T follicular helper cell (primary cell): ENCODE data around the gene OR4D6.
"Not testable (repeated sequence)": the region's sequence is repeated elsewhere in the genome, so short reads cannot be mapped to it uniquely, and the experiment has no call there.

Experiments
- DNase-seq: peaks from one replicate; pipeline ENCODE4 v3.0.0-alpha.2; 2020; ENCODE audit warnings: low read depth
- total RNA-seq, 2 experiments: gene quantifications; one replicate each; lab custom pipeline; 2026; lab: John Stamatoyannopoulos, UW

Gene OR4D6
- 0 reads per million in 2 experiments for total RNA-seq

DNA sequence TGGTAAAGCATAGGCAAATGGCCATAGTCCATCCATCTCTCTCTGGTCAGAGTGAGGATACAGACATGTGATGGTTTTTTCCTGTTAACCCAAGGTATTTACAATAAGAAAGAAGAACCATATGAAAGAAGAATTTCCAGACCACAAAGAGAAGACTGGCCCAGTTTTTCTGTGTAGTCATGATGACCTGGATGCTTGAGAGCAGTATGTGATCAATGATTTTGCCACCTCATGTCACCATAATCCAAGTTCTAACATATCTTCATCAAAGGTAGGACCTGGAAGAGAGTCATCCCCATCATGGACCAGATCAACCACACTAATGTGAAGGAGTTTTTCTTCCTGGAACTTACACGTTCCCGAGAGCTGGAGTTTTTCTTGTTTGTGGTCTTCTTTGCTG, at the start of gene OR4D6:
TSS of gene OR4D6 (plus strand) at position 301 of the 400 bp plus-strand sequence. CDS start at position 301, 0 bp downstream.
- DNase-seq: no peak

GRCh38 chr11:59413646-59414045, 43.1 kb upstream of the OR4D6 start:
- DNase-seq: no peak

DNA sequence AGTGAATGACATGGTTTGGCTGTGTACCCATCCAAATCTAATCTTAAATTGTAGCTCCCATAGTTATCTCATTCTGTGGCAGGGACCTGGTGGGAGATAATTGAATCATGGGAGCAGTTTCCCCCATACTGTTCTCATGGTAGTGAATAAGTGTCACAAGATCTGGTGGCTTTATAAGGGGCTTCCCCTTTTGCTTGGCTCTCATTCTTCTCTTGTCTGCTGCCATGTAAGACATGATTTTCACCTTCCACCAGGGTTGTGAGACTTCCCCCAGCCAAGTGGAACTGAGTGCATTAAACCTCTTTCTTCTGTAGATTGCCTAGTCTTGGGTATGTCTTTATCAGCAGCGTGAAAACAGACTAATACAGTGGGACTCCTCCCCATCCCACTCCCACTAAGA, 41.6 kb upstream of the OR4D6 start:
- DNase-seq: no peak

- DNase-seq: no peak
These were observed 40.1 kb upstream of the OR4D6 start for GRCh38 chr11:59416613-59417012.

- DNase-seq: no peak
These were observed 39.7 kb upstream of the OR4D6 start for GRCh38 chr11:59417023-59417422.

GRCh38 chr11:59418156-59418555, 38.6 kb upstream of the OR4D6 start:
- DNase-seq: no peak

DNA sequence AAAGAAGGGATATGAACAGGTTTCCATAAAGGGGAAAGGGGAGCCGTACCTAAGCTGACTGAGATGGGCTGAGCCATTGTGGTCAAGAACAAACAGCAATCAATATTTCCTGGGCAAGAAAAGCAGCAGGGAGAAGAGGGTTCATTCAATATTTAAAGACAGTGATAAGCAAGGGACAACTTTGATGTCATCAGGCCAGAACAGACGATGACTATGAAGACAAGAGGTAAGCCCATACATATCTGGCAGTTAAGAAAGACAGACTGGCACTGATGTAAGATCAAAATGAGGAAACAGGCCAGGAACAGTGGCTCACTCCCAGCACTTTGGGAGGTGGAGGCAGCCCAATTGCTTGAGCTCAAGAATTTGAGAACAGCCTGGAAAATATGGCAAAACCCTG, 32.9 kb upstream of the OR4D6 start:
- no peak for DNase-seq

DNA sequence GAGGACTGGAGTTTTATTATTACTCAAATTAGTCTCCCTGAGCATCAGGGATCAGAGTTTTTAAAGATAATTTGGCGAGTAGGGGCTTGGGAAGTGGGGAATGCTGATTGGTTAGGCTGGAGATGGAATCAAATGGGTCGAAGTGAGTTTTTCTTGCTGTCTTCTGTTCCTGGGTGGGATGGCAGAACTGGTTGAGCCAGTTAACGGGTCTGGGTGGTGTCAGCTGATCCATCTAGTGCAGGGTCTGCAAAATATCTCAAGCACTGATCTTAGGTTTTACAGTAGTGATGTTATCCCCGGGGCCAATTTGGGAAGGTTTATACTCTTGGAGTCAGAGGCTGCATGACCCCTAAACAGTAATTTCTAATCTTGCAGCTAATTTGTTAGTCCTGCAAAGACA, 31.6 kb upstream of the OR4D6 start:
- DNase-seq: no peak

GRCh38 chr11:59426361-59427067, 30.2 kb upstream of the OR4D6 start, which contains the start of gene OR5A2:
Gene OR5A2, minus strand, starts transcription at chr11:59426413. Its CDS starts 3,460 bp downstream, at chr11:59422953.
- no peak for DNase-seq

DNA sequence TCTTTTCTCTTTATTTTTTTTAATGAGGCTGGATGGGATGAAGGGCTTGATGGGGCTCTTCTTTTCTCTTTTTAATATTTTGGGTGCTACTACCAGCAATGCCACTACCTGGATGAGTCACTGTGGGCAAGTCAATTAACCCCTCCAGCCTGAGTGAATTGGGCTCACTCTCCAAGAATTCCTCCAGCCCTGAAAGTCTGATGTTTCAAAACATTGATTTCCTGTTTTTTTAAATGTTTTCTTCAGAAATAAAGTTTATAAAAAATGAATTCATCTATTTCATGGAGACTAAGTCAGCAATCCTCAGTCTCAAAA, 29.7 kb upstream of the OR4D6 start:
- no peak for DNase-seq

GRCh38 chr11:59429924-59430516, 26.7 kb upstream of the OR4D6 start:
- peak; percentile 9 for DNase-seq

GRCh38 chr11:59436169-59436568, 20.6 kb upstream of the OR4D6 start, which contains the start of gene OR5A1:
Gene OR5A1, plus strand, starts transcription at chr11:59436469. Its CDS starts 6,700 bp downstream, at chr11:59443169.
- DNase-seq: no peak

GRCh38 chr11:59437770-59438169, 19.0 kb upstream of the OR4D6 start:
- DNase-seq: no peak

DNA sequence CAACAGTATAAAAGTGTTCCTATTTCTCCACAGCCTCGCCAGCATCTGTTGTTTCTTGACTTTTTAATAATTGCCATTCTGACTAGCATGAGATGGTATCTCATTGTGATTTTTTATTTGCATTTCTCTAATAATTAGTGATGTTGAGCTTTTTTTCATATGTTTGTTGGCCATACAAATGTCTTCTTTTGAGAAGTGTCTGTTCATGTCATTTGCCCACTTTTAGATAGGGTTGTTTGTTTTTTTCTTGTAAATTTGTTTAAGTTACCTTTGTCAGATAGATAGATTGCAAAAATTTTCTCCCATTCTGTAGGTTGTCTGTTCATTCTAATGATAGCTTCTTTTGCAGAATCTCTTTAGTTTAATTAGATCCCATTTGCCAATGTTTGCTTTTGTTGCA, 11.1 kb upstream of the OR4D6 start:
- not testable (repeated sequence) for DNase-seq

- no peak for DNase-seq
These were observed 8.3 kb upstream of the OR4D6 start for GRCh38 chr11:59448484-59448883.

- DNase-seq: no peak
These were observed 3.2 kb downstream of the OR4D6 start for GRCh38 chr11:59459916-59460315.

- no peak for DNase-seq
These were observed 6.5 kb downstream of the OR4D6 start for GRCh38 chr11:59463190-59463641.

DNA sequence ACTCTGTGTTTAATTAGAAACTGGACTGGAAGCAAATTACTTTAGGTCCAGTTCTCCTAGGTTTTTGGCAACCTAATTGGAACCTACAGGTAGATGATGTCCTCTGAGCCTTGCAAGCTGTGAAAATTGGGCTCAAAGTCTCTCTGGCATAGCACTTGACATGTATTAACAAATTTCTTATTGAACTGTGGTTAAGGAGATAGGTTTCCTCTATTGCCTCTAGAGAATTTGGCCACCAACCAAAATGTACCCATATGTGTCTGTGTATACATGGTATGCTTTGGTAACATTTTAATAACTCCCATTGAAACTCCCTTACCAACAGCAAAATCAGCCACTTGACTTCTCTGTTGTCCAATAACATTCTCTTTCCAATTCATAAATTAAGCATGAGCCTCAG, 16.3 kb downstream of the OR4D6 start, which contains the start of gene OR4D10:
TSS of gene OR4D10 (plus strand) at position 301 of the 400 bp plus-strand sequence. CDS start 4,115 bp downstream, outside the sequence.
- DNase-seq: no peak

- no peak for DNase-seq
These were observed 18.4 kb downstream of the OR4D6 start for GRCh38 chr11:59475176-59475575.

DNA sequence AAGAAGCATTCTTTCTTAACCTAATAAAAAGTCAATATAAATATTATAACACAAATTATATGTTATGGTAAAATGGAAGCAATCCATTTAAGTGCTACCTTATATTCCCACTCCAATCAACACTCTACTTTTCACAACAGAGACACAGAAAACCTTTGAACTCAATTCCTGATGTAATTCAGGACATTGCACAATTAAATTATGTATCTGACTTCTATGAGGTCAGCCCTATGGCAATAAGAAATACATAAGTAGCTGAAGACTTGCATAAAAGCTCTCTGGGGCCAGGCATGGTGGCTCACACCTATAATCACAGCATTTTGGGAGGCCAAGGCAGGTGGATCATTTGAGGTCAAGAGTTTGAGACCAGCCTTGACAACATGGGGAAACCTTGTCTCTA, 23.1 kb downstream of the OR4D6 start:
- DNase-seq: no peak

DNA sequence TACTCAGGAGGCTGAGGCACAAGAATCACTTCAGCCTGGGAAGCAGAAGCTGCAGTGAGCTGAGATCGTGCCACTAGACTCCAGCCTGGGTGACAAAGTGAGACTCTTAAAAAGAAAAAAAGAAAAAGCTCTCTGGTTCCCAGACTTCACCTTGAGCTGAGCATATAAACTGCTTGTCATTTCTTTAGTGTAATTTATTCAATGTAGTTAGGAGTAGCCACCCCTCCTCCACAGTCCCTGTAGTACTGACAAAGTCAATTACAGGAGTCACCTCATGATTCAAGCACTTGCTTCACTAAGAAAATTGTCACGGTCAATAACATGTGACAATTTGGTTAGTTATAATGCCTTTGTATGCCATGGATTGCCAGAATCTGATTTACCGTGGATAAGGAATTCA, 23.6 kb downstream of the OR4D6 start:
- DNase-seq: no peak

- no peak for DNase-seq
These were observed 45.2 kb downstream of the OR4D6 start for GRCh38 chr11:59501931-59502330.

DNA sequence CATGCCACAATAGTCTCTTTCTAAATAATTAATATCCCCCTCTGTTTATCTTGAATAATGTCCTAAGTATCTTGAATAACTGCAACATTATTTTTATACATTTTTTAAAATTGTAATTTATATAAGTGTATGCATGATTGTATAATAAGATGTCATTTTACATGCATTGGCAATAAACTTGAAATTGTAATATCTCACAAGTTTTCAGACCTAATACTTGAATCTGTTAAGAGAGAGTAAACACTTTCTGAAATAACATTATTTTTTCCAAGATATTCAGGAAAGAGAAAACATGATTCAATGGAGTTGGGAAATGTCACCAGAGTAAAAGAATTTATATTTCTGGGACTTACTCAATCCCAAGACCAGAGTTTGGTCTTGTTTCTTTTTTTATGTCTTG, 46.5 kb downstream of the OR4D6 start, which contains the start of gene OR4D11:
TSS of gene OR4D11 (plus strand) at position 301 of the 400 bp plus-strand sequence. CDS start at position 301, 0 bp downstream.
- no peak for DNase-seq
